ENCODE measurements around the gene LAMP1.
"Not testable (repeated sequence)": the region's sequence is repeated elsewhere in the genome, so short reads cannot be mapped to it uniquely, and the experiment has no call there.

The LAMP1 gene

DNA sequence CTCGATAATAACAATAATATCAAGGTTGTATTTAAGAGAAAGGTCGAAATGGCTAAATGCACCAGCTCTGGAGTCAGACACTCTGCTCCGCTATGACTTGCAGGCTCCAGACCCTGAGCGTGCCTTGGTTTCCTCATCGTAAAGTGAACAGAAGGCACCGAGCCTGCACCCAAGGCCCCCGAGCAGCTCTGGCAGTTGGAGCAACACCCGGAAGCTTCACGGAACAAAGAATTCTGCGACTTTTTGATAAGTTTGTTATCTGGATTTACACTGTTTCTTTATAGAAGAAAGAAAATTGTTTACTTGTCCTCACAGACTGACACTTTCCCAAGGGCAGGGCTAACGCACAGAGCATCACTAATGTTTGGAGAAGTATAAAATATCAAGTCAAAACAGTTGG is 62.5 kb downstream of the LAMP1 start:
- no peak for DNase-seq

GRCh38 chr13:113360446-113360845 is 63.4 kb downstream of the LAMP1 start:
- no peak for DNase-seq

DNA sequence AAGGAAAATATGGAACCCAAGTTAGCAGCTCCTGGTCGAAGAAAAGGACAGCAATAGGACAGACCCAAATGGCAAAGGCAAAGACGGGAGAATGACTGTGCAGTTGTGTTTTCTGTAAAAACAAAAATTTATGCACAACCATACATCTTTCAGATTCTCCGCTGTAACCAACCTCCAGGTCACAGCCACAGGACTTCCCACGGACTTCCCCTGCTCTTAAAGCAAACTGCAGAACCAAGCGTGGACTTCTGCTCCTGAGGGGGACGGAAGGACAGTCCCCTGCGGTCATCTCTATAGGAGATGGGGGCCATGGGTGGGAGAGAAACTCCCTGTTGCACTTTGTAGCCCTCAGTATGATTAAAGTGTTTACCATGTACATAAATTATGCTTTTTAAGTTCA is 64.4 kb downstream of the LAMP1 start:
- no peak for DNase-seq

DNA sequence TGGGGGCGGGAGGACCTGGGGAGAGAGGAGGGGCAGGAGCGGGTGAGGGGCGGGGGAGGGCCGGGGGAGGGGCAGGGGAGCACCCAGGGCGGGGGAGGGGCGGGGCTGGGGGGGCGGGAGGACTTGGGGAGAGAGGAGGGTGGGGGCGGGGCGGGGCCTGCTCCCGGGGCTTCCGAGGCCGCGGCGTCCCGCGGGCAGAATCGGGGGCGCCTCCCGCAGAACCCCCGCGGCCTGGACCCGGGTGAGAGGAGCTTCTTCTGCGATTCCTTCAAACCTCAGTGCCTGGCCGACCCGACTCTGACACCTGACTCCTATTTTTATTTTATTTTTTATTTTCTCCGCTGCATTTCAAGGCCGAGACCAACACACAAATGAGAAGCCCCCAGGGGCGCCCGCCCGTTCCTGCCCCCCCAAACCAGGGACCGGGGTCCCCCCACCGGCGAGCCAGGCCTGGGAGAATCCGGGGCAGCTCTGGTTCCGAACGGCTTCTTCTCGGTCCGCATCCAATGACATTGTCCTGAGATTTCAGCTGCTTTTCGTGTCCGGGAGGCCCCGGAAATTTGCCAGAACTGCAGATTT is 67.4 kb downstream of the LAMP1 start:
- no peak for DNase-seq

GRCh38 chr13:113364901-113365582 is 68.0 kb downstream of the LAMP1 start:
- no peak for DNase-seq

DNA sequence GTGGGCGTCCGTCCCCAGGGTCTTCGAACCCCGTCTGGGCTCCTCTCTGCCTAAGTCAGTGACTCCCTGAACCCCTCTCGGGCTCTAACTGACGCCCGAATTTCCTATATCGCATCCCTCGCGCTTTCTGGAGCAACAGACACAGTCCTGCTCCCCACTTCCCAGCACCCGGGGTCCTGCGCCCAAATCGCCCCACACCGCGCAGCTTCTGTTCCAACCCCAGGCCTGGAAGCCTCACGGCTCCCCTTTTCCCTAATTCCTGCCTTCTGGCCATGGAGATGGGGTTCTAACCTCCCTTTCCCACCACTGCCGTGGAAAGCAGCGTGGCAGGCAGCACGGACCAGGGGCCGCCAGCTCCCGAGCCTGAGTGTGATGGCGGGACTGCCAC is 68.5 kb downstream of the LAMP1 start:
- DNase-seq = no peak

GRCh38 chr13:113365971-113366588 is 69.0 kb downstream of the LAMP1 start:
- DNase-seq = no peak

DNA sequence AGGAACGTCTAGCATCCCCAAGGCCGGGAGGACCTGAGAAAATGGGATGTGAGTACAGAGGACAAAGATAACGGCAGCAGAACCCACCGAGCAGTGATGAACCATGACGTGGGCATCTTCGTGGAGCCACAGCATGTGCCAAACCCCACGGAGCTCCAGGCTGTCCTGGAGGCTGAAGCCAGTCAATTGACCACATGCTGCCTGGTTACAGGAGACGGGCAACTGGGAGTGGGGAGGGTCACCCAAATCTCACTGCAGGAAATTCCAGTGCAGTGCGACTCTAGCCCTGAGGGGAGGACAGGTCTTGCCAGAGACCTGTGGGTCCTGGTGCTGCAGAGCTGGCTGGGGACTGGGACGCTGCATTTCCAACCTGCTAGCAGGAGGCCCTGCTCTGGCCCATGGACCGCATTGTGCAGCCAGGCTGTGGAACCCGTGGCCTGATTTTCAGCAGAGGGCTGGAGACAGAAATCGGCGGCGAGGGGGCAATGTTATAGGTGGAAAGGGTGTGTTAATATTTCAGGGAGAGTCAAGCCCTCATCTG is 70.1 kb downstream of the LAMP1 start:
- DNase-seq = no peak

GRCh38 chr13:113367771-113368170 is 70.7 kb downstream of the LAMP1 start:
- DNase-seq = no peak

GRCh38 chr13:113368353-113368752 is 71.3 kb downstream of the LAMP1 start:
- not testable (repeated sequence) for DNase-seq

DNA sequence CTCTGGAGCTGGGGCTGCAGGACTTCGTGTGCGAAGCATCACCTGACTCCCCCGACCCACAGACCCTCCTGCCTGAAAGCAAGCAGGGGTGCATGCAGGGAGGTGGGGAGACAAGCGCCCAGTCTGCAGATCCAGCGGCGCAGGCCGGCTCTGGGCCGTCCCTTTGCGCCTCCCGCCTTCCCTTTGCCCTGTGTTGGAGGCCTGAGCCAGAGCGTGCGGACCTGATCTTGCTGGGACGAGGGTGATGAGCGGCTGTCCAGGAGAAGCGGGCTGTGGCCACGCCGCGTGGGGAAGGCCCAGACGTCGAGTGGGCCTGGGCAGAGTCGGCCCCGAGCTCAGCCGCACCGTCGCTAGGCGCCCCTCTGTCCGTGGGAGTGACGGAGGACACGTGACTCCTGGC is 72.2 kb downstream of the LAMP1 start:
- no peak for DNase-seq

GRCh38 chr13:113369881-113370280 is 72.8 kb downstream of the LAMP1 start:
- DNase-seq = no peak

DNA sequence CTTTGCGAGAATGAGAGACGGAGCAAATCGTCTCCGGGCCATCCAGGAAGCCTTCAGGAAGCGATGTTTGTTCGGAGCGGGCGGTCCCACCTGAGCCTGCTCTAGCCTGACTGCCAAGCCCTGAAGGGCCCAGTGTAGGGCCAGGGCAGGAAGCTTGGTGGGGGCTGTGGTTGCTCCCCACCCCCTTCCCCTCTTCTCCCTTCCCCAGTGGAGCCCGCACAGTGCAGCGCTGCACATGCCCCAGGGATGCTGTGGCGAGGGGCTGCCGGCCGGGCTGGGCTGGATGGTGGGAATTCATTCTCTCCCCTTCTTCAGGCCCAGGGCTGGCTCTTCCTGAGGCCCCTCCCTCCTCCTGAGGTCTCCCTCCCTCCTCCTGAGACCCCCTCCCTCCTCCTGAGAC is 74.0 kb downstream of the LAMP1 start:
- no peak for DNase-seq

GRCh38 chr13:113371701-113372100 is 74.7 kb downstream of the LAMP1 start:
- DNase-seq = not testable (repeated sequence)

Measured in NCI-H446 treated with DMSO at 0.1 percent for 48 hours (cell line).